ENCODE measurements around the gene SMNDC1.

GRCh38 chr10:110296966-110297365, 7.8 kb downstream of the SMNDC1 start:
- no peak for TF ChIP-seq CTCF (IDR thresholded peaks at IDR 0.05; ENCODE audit: low read depth, low read length, poor library complexity, severe bottlenecking)
- no peak for TF ChIP-seq EZH2phosphoT487 (IDR thresholded peaks at IDR 0.05; ENCODE audit: borderline replicate concordance, low read length)
